GM23338 (cell line): Measurements from ENCODE around the gene JAGN1. TPM values are rescaled to one million over a fixed set of nuclear protein-coding genes. Genes with fewer than 3 reads are reported as not detected.

ENCODE experiments used
- ATAC-seq: fragments of 200-7000 bp; cut with Tn5 transposase; 3 replicates; pipeline ENCODE4 v1.9.1; 2020
- DNase-seq: peaks from one replicate; pipeline ENCODE4 v3.0.0-alpha.2; 2015; ENCODE audit warnings: low spot score
- H2AFZ ChIP-seq: fragments of 200-600 bp; sonication (generic); 2 replicates; pipeline ENCODE4 v1.8.0; 2016; ENCODE audit warnings: antibody characterized with exemption, mild to moderate bottlenecking, moderate library complexity
- H3F3A ChIP-seq: fragments of 200-600 bp; sonication (generic); replicated peaks from 2 replicates; pipeline ENCODE4 v1.8.0; 2017; ENCODE audit warnings: antibody characterized with exemption, mixed run types, low read depth
- H3K27ac ChIP-seq: fragments of 200-600 bp; sonication (generic); 2 replicates; pipeline ENCODE4 v1.6.1; 2016; ENCODE audit warnings: low read depth
- H3K27me3 ChIP-seq: fragments of 200-600 bp; sonication (generic); 2 replicates; pipeline ENCODE4 v1.8.0; 2016; ENCODE audit warnings: mild to moderate bottlenecking, mixed run types, moderate library complexity; ENCODE audit not compliant: insufficient read depth
- H3K36me3 ChIP-seq: fragments of 200-600 bp; sonication (generic); 2 replicates; pipeline ENCODE4 v1.8.0; 2016; ENCODE audit warnings: mild to moderate bottlenecking; ENCODE audit not compliant: insufficient read depth
- H3K4me1 ChIP-seq: fragments of 200-600 bp; sonication (generic); 2 replicates; pipeline ENCODE4 v1.8.0; 2016; ENCODE audit warnings: mild to moderate bottlenecking, moderate library complexity; ENCODE audit not compliant: insufficient read depth
- H3K4me2 ChIP-seq: fragments of 200-600 bp; sonication (generic); 2 replicates; pipeline ENCODE4 v1.7.1; 2017; ENCODE audit warnings: mixed run types
- H3K4me3 ChIP-seq: fragments of 200-600 bp; sonication (generic); 2 replicates; pipeline ENCODE4 v1.6.1; 2016; ENCODE audit warnings: mixed run types
- H3K79me2 ChIP-seq: fragments of 200-600 bp; sonication (generic); replicated peaks from 2 replicates; pipeline ENCODE4 v1.8.0; 2017; ENCODE audit warnings: mild to moderate bottlenecking; ENCODE audit not compliant: insufficient read depth
- H3K9me2 ChIP-seq: fragments of 200-600 bp; sonication (generic); 2 replicates; pipeline ENCODE4 v1.8.0; 2017; ENCODE audit not compliant: insufficient read depth
- H4K20me1 ChIP-seq: fragments of 200-600 bp; sonication (generic); replicated peaks from 2 replicates; pipeline ENCODE4 v1.8.0; 2017; ENCODE audit warnings: mild to moderate bottlenecking; ENCODE audit not compliant: insufficient read depth
- H3K27ac Mint-ChIP-seq: 2 replicates; pipeline ENCODE4 v1.8.0; 2020; ENCODE audit warnings: inconsistent platforms, mild to moderate bottlenecking, moderate library complexity, mixed read lengths
- H3K27me3 Mint-ChIP-seq: 3 replicates; pipeline ENCODE4 v1.8.0; 2022; ENCODE audit warnings: low read depth, mild to moderate bottlenecking, moderate library complexity, mixed read lengths, inconsistent platforms; ENCODE audit not compliant: insufficient read depth, poor library complexity
- H3K36me3 Mint-ChIP-seq: 3 replicates; pipeline ENCODE4 v1.8.0; 2021; ENCODE audit warnings: low read depth, mild to moderate bottlenecking, inconsistent platforms, moderate library complexity, mixed read lengths
- H3K4me1 Mint-ChIP-seq: 3 replicates; pipeline ENCODE4 v1.8.0; 2020; ENCODE audit warnings: mild to moderate bottlenecking, inconsistent platforms, mixed read lengths
- H3K4me3 Mint-ChIP-seq: 3 replicates; pipeline ENCODE4 v1.8.0; 2021; ENCODE audit warnings: moderate library complexity, mild to moderate bottlenecking, inconsistent platforms, mixed read lengths
- H3K9me3 Mint-ChIP-seq: 3 replicates; pipeline ENCODE4 v1.8.0; 2020; ENCODE audit warnings: moderate library complexity, mild to moderate bottlenecking, inconsistent platforms, mixed read lengths
- ETS1 ChIP-seq: IDR thresholded peaks from 2 replicates; pipeline ENCODE4 v1.6.1; 2016; ENCODE audit warnings: antibody characterized with exemption
- EZH2 ChIP-seq: fragments of 200-600 bp; sonication (generic); IDR thresholded peaks from one replicate; pipeline ENCODE4 v1.8.0; 2017; ENCODE audit warnings: antibody characterized with exemption, mild to moderate bottlenecking, low read depth; ENCODE audit not compliant: unreplicated experiment
- EZH2phosphoT487 ChIP-seq: fragments of 200-600 bp; sonication (generic); IDR thresholded peaks from one replicate; pipeline ENCODE4 v1.8.1; 2018; ENCODE audit warnings: antibody characterized with exemption; ENCODE audit not compliant: unreplicated experiment
- POLR2AphosphoS5 ChIP-seq: IDR thresholded peaks from 2 replicates; pipeline ENCODE4 v1.6.1; 2016; ENCODE audit warnings: antibody characterized with exemption, low read depth
- STAT1 ChIP-seq: IDR thresholded peaks from one replicate; pipeline ENCODE4 v1.6.1; 2016; ENCODE audit warnings: antibody characterized with exemption; ENCODE audit not compliant: unreplicated experiment
- ZNF114 ChIP-seq: fragments of 250-450 bp; sonication (Bioruptor Pico); IDR thresholded peaks from 2 replicates; pipeline ENCODE4 v1.5.0; 2020; ENCODE audit warnings: mild to moderate bottlenecking, moderate library complexity
- polyA plus RNA-seq: library from polyadenylated mRNA; unstranded; fragments of >200 nt; fragmentation: Nextera tagmentation; extraction: Ambion mirVana; gene quantifications from 2 replicates; pipeline ENCODE4 v1.2.1, GENCODE V29; 2016
- total RNA-seq: library from RNA; depleted of rRNA; stranded (reverse); fragments of >200 nt; shearing (Covaris generic); gene quantifications from 2 replicates; pipeline ENCODE4 v1.2.3, GENCODE V29; 2014
- TF ChIP-seq, protein P1 (sequence below), 2 experiments: fragments of 200-600 bp in 1 of 2; sonication (generic) in 1 of 2; conservative IDR thresholded peaks; 2 replicates each; pipeline versions ENCODE4 v1.5.1 to v1.6.1; 2016 to 2017; ENCODE audit warnings: antibody characterized with exemption in 2 of 2, low read depth in 2 of 2, mild to moderate bottlenecking in 2 of 2, moderate library complexity in 1 of 2
- TF ChIP-seq, protein P2 (sequence below): fragments of 250-450 bp; sonication (Bioruptor Pico); IDR thresholded peaks from 2 replicates; pipeline ENCODE4 v1.5.0; 2020; ENCODE audit warnings: mild to moderate bottlenecking, moderate library complexity

The JAGN1 gene
- total and polyA plus RNA-seq, 2 experiments from 2014 or later = 22.5 to 32.0 TPM

GRCh38 chr3:9897408-9898372 lies 7.3 kb downstream of the JAGN1 start:
- Mint-ChIP-seq H3K36me3 (peaks cover 20% of the 10 kb centered on the region), H3K4me1 (peaks cover 10% of the 10 kb centered on the region), H3K27me3 (peaks cover 4% of the 10 kb centered on the region), H3K27ac (no peak overlapping the region), H3K4me3 (no peak overlapping the region), H3K9me3 (no peaks in the 10 kb centered on the region)
- peaks cover 6% of the 10 kb centered on the region; the same call in 1 of the 2 replicates for H3K4me1 ChIP-seq
- 0 out of 2 replicates have a peak, but pooled peaks cover under 1% of the 10 kb centered on the region for H3K79me2 ChIP-seq
- DNase-seq = no peak
- H3K9me2 ChIP-seq = no peaks in the 10 kb centered on the region
- TF ChIP-seq ETS1 = no peak
- no peak for TF ChIP-seq ZNF114
- TF ChIP-seq STAT1 = no peak
- no peak for TF ChIP-seq EZH2phosphoT487
- TF ChIP-seq, protein P1, sequence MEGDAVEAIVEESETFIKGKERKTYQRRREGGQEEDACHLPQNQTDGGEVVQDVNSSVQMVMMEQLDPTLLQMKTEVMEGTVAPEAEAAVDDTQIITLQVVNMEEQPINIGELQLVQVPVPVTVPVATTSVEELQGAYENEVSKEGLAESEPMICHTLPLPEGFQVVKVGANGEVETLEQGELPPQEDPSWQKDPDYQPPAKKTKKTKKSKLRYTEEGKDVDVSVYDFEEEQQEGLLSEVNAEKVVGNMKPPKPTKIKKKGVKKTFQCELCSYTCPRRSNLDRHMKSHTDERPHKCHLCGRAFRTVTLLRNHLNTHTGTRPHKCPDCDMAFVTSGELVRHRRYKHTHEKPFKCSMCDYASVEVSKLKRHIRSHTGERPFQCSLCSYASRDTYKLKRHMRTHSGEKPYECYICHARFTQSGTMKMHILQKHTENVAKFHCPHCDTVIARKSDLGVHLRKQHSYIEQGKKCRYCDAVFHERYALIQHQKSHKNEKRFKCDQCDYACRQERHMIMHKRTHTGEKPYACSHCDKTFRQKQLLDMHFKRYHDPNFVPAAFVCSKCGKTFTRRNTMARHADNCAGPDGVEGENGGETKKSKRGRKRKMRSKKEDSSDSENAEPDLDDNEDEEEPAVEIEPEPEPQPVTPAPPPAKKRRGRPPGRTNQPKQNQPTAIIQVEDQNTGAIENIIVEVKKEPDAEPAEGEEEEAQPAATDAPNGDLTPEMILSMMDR (conservative IDR thresholded peaks at IDR 0.05; ENCODE audit: low read depth in 2 of 2) = no peak
- no peak for TF ChIP-seq POLR2AphosphoS5
- H3F3A ChIP-seq = peaks cover 9% of the 10 kb centered on the region; the same call in 1 of the 2 replicates
- no peak overlapping the region for H2AFZ ChIP-seq
- H3K27me3 ChIP-seq = no peaks in the 10 kb centered on the region
- no peak overlapping the region for H3K4me2 ChIP-seq
- H4K20me1 ChIP-seq = peaks cover 4% of the 10 kb centered on the region; the same call in 1 of the 2 replicates
- H3K36me3 ChIP-seq = 0 out of 2 replicates have a peak, but pooled peaks cover 9% of the 10 kb centered on the region
- ATAC-seq = no peak
- H3K4me3 ChIP-seq = no peak overlapping the region
- H3K27ac ChIP-seq = no peak overlapping the region

GRCh38 chr3:9898467-9899241 lies 8.2 kb downstream of the JAGN1 start:
- Mint-ChIP-seq H3K27me3 (peaks cover 7% of the 10 kb centered on the region), H3K27ac (no peak overlapping the region), H3K4me3 (no peak overlapping the region), H3K9me3 (no peaks in the 10 kb centered on the region), H3K36me3 (peaks cover 11% of the 10 kb centered on the region), H3K4me1 (peaks cover 15% of the 10 kb centered on the region)
- no peak for DNase-seq
- peaks cover 16% of the 10 kb centered on the region for H3K4me1 ChIP-seq
- H4K20me1 ChIP-seq = no peaks in the 10 kb centered on the region; the same call in 1 of the 2 replicates
- no peak overlapping the region for H2AFZ ChIP-seq
- 0 out of 2 replicates have a peak, but pooled peaks cover 2% of the 10 kb centered on the region for H3F3A ChIP-seq
- H3K79me2 ChIP-seq = no peaks in the 10 kb centered on the region
- no peak overlapping the region for H3K4me2 ChIP-seq
- H3K9me2 ChIP-seq = no peaks in the 10 kb centered on the region
- ATAC-seq = no peak
- no peak overlapping the region for H3K27ac ChIP-seq
- no peaks in the 10 kb centered on the region for H3K27me3 ChIP-seq
- no peak overlapping the region for H3K4me3 ChIP-seq
- 0 out of 2 replicates have a peak, but pooled peaks cover 4% of the 10 kb centered on the region for H3K36me3 ChIP-seq
- TF ChIP-seq EZH2 (no peak), ZNF114 (no peak)
- TF ChIP-seq, protein P2, sequence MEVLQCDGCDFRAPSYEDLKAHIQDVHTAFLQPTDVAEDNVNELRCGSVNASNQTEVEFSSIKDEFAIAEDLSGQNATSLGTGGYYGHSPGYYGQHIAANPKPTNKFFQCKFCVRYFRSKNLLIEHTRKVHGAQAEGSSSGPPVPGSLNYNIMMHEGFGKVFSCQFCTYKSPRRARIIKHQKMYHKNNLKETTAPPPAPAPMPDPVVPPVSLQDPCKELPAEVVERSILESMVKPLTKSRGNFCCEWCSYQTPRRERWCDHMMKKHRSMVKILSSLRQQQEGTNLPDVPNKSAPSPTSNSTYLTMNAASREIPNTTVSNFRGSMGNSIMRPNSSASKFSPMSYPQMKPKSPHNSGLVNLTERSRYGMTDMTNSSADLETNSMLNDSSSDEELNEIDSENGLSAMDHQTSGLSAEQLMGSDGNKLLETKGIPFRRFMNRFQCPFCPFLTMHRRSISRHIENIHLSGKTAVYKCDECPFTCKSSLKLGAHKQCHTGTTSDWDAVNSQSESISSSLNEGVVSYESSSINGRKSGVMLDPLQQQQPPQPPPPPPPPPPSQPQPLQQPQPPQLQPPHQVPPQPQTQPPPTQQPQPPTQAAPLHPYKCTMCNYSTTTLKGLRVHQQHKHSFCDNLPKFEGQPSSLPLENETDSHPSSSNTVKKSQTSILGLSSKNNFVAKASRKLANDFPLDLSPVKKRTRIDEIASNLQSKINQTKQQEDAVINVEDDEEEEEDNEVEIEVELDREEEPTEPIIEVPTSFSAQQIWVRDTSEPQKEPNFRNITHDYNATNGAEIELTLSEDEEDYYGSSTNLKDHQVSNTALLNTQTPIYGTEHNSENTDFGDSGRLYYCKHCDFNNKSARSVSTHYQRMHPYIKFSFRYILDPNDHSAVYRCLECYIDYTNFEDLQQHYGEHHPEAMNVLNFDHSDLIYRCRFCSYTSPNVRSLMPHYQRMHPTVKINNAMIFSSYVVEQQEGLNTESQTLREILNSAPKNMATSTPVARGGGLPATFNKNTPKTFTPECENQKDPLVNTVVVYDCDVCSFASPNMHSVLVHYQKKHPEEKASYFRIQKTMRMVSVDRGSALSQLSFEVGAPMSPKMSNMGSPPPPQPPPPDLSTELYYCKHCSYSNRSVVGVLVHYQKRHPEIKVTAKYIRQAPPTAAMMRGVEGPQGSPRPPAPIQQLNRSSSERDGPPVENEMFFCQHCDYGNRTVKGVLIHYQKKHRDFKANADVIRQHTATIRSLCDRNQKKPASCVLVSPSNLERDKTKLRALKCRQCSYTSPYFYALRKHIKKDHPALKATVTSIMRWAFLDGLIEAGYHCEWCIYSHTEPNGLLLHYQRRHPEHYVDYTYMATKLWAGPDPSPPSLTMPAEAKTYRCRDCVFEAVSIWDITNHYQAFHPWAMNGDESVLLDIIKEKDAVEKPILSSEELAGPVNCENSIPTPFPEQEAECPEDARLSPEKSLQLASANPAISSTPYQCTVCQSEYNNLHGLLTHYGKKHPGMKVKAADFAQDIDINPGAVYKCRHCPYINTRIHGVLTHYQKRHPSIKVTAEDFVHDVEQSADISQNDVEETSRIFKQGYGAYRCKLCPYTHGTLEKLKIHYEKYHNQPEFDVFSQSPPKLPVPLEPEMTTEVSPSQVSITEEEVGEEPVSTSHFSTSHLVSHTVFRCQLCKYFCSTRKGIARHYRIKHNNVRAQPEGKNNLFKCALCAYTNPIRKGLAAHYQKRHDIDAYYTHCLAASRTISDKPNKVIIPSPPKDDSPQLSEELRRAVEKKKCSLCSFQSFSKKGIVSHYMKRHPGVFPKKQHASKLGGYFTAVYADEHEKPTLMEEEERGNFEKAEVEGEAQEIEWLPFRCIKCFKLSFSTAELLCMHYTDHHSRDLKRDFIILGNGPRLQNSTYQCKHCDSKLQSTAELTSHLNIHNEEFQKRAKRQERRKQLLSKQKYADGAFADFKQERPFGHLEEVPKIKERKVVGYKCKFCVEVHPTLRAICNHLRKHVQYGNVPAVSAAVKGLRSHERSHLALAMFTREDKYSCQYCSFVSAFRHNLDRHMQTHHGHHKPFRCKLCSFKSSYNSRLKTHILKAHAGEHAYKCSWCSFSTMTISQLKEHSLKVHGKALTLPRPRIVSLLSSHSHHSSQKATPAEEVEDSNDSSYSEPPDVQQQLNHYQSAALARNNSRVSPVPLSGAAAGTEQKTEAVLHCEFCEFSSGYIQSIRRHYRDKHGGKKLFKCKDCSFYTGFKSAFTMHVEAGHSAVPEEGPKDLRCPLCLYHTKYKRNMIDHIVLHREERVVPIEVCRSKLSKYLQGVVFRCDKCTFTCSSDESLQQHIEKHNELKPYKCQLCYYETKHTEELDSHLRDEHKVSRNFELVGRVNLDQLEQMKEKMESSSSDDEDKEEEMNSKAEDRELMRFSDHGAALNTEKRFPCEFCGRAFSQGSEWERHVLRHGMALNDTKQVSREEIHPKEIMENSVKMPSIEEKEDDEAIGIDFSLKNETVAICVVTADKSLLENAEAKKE (CRISPR knock-in tag) = no peak
